Measurements from ENCODE around the gene ARHGEF3.

Gene ARHGEF3

DNA sequence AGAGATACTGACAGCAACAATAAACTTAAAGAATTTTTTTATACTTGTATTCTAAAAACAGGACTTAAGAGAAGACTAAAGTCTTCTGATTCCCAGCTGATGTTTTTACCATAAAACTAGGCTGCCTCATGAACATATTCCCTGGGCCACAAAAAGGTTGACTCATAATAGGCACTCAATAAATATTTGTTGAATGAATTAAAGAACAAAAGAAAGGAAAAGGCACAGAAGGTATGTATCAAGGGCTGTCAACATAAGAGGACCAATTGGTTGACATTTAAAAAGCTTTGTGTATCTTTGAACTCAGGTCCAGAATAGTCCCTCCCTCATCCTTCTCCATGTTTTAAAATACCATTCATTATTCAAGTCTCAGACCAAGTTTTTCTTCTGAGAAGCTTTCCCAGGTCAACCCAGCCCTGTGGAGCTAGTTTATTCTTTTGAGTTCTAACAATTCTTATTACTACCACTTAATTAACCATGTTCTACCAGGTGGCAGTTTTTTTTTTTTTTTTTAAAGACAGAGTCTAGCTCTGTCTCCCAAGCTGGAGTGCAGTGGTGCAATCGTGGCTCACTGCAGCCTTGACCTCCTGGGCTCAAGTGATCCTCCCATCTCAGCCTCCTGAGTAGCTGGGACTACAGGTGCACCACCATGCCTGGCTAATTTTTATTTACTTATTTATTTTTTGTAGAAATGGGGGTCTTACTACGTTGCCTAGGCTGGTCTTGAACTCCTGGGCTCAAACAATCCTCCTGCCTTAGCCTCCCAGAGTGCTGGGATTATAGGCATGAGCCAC lies 17.5 kb upstream of the ARHGEF3 start:
- DNase-seq, result no peak

DNA sequence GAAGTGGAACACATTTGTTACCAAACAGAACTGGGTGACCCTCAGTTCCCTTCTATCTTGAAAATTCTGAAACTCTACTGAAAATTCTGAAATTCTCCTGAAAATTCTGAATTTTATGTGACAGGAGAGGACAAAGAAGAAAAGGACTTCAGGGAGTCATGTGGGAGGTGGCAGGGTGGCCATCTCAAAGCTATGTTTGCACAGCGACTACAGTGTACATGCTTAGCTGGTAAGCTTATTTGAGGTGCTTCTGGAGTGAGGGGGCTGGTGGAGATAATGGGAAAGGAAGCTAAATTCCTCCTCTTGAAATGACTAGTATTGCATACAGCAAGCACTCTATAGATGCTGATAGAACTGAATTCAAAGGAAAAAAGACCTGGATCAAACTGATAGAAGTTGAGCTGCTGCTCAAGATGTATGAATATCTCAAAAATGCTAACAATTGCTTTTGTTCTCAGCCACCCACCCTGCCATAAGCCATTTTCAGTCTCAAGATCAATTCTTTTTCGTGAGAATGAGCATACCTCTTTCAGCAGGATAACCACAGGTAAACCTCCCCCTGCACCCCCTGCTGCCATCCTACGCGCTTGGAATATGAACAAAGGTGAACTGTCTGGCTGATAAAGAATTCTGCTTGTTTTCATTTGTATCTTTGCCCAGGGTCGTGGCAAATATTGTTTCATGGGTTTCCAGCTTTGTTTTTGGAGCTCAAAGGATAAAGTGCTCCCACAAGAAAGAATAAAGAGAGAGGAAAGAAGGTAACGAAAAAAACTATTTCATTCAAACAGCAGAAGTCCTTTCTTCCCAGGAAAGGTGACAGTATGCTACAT lies 16.6 kb upstream of the ARHGEF3 start:
- DNase-seq, result no peak

- DNase-seq, result no peak
Observed at GRCh38 chr3:56817646-56818045, 15.9 kb upstream of the ARHGEF3 start.

GRCh38 chr3:56816061-56816460 lies 14.3 kb upstream of the ARHGEF3 start:
- no peak for DNase-seq

GRCh38 chr3:56815589-56815988 lies 13.8 kb upstream of the ARHGEF3 start:
- no peak for DNase-seq

GRCh38 chr3:56813653-56813960 lies 11.9 kb upstream of the ARHGEF3 start:
- no peak for DNase-seq

DNA sequence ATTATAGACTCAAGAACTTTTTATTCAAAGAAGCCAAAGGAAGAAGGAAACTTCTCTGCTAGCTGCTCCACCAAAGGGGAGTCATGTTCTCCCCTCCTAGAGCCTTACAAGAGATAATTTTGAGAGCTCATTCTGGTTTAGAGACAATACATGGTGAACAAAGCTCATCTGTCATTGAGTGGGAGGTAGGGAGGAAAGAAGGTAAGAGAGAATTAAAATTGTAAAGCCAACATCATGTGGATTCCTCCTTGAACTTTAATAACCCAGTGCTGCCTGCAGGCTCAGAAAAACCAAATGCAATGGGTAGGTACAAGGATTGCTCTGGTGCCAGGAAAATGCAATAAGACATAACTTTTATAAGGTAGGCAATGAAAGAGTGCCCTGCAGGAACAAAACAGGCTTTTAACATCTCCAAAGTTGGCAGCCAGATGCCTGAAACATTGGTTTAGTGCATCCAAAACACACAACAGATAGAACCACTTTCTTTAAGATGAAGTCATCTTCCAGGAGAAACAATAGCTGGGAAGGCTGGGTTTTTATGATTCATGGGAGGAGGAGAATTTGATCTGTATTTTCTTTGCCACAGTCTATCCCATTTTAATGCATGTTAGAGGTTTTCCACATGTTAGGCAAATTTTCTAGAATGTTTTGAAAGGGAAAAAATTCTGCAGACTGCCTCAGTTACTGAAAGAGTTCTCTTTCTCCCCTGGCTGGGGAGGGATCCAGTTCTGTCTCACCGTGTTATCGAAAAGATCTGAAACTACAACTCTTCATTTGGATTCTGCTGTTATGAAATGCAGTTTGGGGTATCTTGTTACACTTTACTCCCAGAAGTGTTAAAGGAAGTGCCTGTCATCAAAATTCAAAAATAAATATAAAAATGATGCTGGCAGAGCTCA lies 11.3 kb upstream of the ARHGEF3 start:
- no peak for DNase-seq

- DNase-seq, result no peak
Observed at GRCh38 chr3:56811546-56812202, 9.9 kb upstream of the ARHGEF3 start.

DNA sequence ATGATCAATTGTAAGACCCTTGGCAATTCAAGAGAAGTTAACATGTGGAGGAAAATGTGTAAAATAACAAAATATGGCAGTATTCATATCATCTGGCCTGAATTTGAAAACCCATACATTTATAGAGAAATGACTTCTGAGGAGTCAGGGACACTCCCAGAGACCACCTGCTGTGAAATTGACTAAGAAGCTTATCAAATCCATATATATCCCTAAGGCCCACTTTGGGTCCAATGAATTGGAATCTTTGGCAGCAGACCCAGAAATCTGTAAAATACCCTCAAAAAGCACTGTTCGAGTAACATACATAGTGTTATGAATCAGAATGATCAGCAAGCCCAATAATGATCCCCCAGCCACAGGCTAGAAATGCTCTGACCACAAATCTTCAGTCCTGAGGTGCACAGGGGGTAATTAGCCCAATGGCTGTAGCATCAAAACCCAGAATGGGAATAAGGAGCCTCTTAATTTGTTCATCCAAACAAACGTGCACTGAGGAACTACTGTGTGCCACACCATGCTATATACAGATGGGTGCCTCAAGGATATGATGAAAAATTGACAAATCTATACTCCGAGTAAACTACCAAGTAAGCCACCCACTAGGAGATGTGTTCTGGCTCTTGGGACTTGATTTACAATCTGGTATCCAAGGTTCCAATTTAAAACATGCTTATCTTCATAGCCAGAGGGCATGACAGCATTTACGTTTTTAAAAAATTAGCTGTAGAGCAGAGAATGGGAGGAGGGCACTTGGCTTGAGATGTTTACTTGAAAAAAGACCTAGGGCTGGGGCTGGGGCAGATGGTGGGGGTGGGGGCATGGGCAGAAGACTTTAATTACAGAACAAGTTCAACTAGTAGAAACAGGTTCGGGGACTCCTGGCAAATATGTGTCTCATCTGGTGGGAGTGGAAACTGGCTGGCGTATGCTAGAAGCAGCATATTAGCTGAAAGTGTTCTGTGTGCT lies 9.1 kb upstream of the ARHGEF3 start:
- no peak for DNase-seq

- DNase-seq, result no peak
Observed at GRCh38 chr3:56806407-56806806, 4.7 kb upstream of the ARHGEF3 start.

GRCh38 chr3:56802790-56803189 lies 1.0 kb upstream of the ARHGEF3 start:
- no peak for DNase-seq

GRCh38 chr3:56802378-56802745 lies 613 bp upstream of the ARHGEF3 start:
- peak in 1 of 6 experiments; percentile 29 for DNase-seq

- peak in 5 of 6 experiments; percentile 23 to 75 (median 57) for DNase-seq
Observed at GRCh38 chr3:56800832-56801661, 702 bp downstream of the ARHGEF3 start.

- peak; percentile 53 to 72 (median 66) for DNase-seq
Observed at GRCh38 chr3:56800130-56800831, 1.5 kb downstream of the ARHGEF3 start.

DNA sequence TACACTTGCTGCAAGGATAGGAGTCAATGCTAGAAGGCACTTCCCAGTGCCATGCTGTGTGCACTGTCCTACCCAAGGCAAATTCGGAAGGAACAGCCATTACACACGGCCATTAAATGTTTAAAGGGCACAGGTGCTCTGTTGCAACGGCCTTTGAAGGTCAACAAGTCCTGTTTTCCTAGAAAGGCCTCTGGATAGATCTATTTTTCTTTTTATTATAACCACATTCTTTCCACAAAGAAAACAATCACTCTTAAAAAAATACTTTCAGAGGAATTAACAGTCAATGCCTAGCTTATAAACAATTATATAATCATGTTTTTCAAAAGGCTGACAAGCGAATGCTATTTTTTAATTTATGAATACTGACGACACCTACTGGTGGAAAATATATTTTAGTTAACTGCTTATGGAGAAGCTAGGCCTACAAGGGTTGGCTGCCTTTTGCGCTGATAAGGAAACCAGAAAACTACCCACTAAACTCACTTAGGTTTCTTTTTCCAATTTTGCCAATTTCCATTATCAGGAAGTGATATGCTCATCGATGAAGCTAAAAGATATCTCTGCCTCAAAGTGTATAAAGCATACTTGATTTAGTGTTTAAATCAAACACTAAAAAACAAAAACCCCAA lies 2.4 kb downstream of the ARHGEF3 start:
- peak in 5 of 6 experiments; percentile 7 to 83 (median 69) for DNase-seq

- no peak for DNase-seq
Observed at GRCh38 chr3:56796996-56797395, 4.8 kb downstream of the ARHGEF3 start.

GRCh38 chr3:56796202-56796601 lies 5.5 kb downstream of the ARHGEF3 start:
- DNase-seq, result no peak

DNA sequence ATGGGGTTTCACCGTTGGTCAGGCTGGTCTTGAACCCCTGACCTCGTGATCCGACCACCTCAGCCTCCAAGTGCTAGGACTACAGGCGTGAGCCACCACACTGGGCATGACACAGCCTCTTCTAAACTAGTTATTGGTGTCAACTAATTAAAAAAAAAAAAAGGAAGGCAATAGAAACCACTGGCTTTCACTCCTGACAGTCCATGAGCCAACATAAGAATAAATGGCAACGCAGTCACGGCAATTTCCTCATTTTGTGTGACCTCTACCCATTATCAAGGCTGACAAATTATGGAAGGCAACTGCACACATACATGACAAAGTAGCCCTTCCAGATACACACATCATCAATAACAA lies 5.9 kb downstream of the ARHGEF3 start:
- no peak for DNase-seq

GRCh38 chr3:56795097-56795828 lies 6.5 kb downstream of the ARHGEF3 start:
- DNase-seq, result no peak
